ENCODE results near the gene LIPC. TPM values are rescaled to one million over a fixed set of nuclear protein-coding genes. Genes with fewer than 3 reads are reported as not detected.

LIPC gene
- total RNA-seq, 1 experiment from 2014 or later = not detected

- ChIA-PET CTCF (no interaction called here), POLR2A (ENCODE audit: low non-redundant PET) (no interaction called here)
- no TSS peak for BruUV-seq (replicated peaks)
- TF ChIP-seq, protein P1, sequence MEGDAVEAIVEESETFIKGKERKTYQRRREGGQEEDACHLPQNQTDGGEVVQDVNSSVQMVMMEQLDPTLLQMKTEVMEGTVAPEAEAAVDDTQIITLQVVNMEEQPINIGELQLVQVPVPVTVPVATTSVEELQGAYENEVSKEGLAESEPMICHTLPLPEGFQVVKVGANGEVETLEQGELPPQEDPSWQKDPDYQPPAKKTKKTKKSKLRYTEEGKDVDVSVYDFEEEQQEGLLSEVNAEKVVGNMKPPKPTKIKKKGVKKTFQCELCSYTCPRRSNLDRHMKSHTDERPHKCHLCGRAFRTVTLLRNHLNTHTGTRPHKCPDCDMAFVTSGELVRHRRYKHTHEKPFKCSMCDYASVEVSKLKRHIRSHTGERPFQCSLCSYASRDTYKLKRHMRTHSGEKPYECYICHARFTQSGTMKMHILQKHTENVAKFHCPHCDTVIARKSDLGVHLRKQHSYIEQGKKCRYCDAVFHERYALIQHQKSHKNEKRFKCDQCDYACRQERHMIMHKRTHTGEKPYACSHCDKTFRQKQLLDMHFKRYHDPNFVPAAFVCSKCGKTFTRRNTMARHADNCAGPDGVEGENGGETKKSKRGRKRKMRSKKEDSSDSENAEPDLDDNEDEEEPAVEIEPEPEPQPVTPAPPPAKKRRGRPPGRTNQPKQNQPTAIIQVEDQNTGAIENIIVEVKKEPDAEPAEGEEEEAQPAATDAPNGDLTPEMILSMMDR (conservative IDR thresholded peaks at IDR 0.05; ENCODE audit: low read depth, low read length) = no peak
- TF ChIP-seq EZH2 (IDR thresholded peaks at IDR 0.05; ENCODE audit: borderline replicate concordance, low read depth, low read length, poor library complexity, severe bottlenecking) = no peak
- H3K27ac ChIP-seq (ENCODE audit: low read depth, low read length, poor library complexity, severe bottlenecking) = no peak overlapping the region
- no peaks in the 10 kb centered on the region for H3K27me3 ChIP-seq (replicated peaks; ENCODE audit: insufficient read depth, low read depth, low read length, poor library complexity)
- H3K4me3 ChIP-seq (ENCODE audit: low read depth, low read length, poor library complexity, severe bottlenecking) = no peak overlapping the region
- H3K36me3 ChIP-seq (ENCODE audit: insufficient read depth, low read length, poor library complexity, severe bottlenecking) = no peaks in the 10 kb centered on the region
- no peak for DNase-seq (ENCODE audit: low spot score)
- intact Hi-C loops (cut with micrococcal nuclease; ENCODE audit: unreplicated experiment) = no loop called here
- no peaks in the 10 kb centered on the region for H3K9me3 ChIP-seq (ENCODE audit: low read depth, low read length, poor library complexity, severe bottlenecking)
- H3K4me1 ChIP-seq (ENCODE audit: insufficient read depth, low read length, poor library complexity, severe bottlenecking) = peaks cover 24% of the 10 kb centered on the region
Observed at GRCh38 chr15:58511599-58511987, 79.8 kb downstream of the LIPC start.

GRCh38 chr15:58512522-58512921 lies 80.7 kb downstream of the LIPC start:
- TF ChIP-seq, protein P1 (conservative IDR thresholded peaks at IDR 0.05; ENCODE audit: low read depth, low read length) = no peak
- no peak for TF ChIP-seq EZH2 (IDR thresholded peaks at IDR 0.05; ENCODE audit: borderline replicate concordance, low read depth, low read length, poor library complexity, severe bottlenecking)
- no peak for DNase-seq (ENCODE audit: low spot score)
- Histone ChIP-seq H3K4me1 (ENCODE audit: insufficient read depth, low read length, poor library complexity, severe bottlenecking) (peaks cover 18% of the 10 kb centered on the region), H3K9me3 (ENCODE audit: low read depth, low read length, poor library complexity, severe bottlenecking) (no peaks in the 10 kb centered on the region), H3K27ac (ENCODE audit: low read depth, low read length, poor library complexity, severe bottlenecking) (no peak overlapping the region), H3K36me3 (ENCODE audit: insufficient read depth, low read length, poor library complexity, severe bottlenecking) (no peaks in the 10 kb centered on the region), H3K4me3 (ENCODE audit: low read depth, low read length, poor library complexity, severe bottlenecking) (no peak overlapping the region), H3K27me3 (replicated peaks; ENCODE audit: insufficient read depth, low read depth, low read length, poor library complexity) (no peaks in the 10 kb centered on the region)
- BruUV-seq (replicated peaks) = no TSS peak
- POLR2A ChIA-PET (ENCODE audit: low non-redundant PET) = no interaction called here
- CTCF ChIA-PET = no interaction called here
- intact Hi-C loops (cut with micrococcal nuclease; ENCODE audit: unreplicated experiment) = no loop called here

- no peak overlapping the region for H3K27ac ChIP-seq (ENCODE audit: low read depth, low read length, poor library complexity, severe bottlenecking)
- no peaks in the 10 kb centered on the region for H3K36me3 ChIP-seq (ENCODE audit: insufficient read depth, low read length, poor library complexity, severe bottlenecking)
- H3K4me3 ChIP-seq (ENCODE audit: low read depth, low read length, poor library complexity, severe bottlenecking) = no peak overlapping the region
- peaks cover 18% of the 10 kb centered on the region for H3K4me1 ChIP-seq (ENCODE audit: insufficient read depth, low read length, poor library complexity, severe bottlenecking)
- ChIA-PET CTCF (interaction anchor here (0.5 kb wide), 1 partner anchor 231 kb away, joined by 3 read pairs; no protein-coding TSS in a partner anchor), POLR2A (ENCODE audit: low non-redundant PET) (no interaction called here)
- TF ChIP-seq, protein P1 (conservative IDR thresholded peaks at IDR 0.05; ENCODE audit: low read depth, low read length) = no peak
- TF ChIP-seq EZH2 (IDR thresholded peaks at IDR 0.05; ENCODE audit: borderline replicate concordance, low read depth, low read length, poor library complexity, severe bottlenecking) = no peak
- H3K9me3 ChIP-seq (ENCODE audit: low read depth, low read length, poor library complexity, severe bottlenecking) = no peaks in the 10 kb centered on the region
- no TSS peak for BruUV-seq (replicated peaks)
- no peak for DNase-seq (ENCODE audit: low spot score)
- H3K27me3 ChIP-seq (replicated peaks; ENCODE audit: insufficient read depth, low read depth, low read length, poor library complexity) = no peaks in the 10 kb centered on the region
- intact Hi-C loops (cut with micrococcal nuclease; ENCODE audit: unreplicated experiment) = no loop called here
Observed at GRCh38 chr15:58513008-58513407, 81.2 kb downstream of the LIPC start.

All from A673 (cell line).